Measurements from ENCODE around the gene FANCC.
"Not testable (repeated sequence)": the region's sequence is repeated elsewhere in the genome, so short reads cannot be mapped to it uniquely, and the experiment has no call there.

The FANCC gene

DNA sequence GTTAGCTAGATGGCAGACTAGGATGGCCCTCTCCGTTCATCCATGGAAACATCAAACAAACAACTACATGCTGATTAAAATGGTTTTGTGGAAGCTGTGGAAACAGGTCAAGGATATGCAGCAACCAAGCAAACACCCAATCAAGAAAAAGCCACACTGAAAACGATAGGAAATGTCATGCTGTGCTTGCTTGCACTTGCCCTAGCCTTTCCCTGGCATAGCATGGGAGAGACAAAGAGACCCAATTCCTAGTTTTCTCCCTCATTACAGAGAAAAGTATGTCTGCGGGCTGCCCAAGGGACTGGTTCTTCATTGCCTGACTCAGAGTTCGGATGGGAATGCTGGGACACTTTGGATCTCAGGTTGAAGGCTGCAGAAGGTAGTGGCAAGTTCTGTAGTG is 98.7 kb downstream of the FANCC start:
- Histone ChIP-seq H3K36me3 (ENCODE audit: control insufficient read depth in 1 of 2, insufficient read depth in 2 of 2, low read length in 2 of 2) (no peaks in the 10 kb centered on the region), H3K9ac (ENCODE audit: low read depth in 1 of 2, low read length in 2 of 2) (no peak overlapping the region), H3K9me3 (ENCODE audit: control insufficient read depth in 1 of 2, low read length in 2 of 2) (no peaks in the 10 kb centered on the region), H3K27me3 (ENCODE audit: control insufficient read depth in 1 of 2, insufficient read depth in 2 of 2, low read length in 2 of 2) (no peaks in the 10 kb centered on the region), H3K4me3 (ENCODE audit: low read depth in 1 of 2, low read length in 2 of 2) (no peak overlapping the region), H3K27ac (ENCODE audit: low read depth, low read length) (no peak overlapping the region), H3K4me1 (ENCODE audit: control insufficient read depth in 1 of 2, insufficient read depth in 2 of 2, low read length in 2 of 2) (no peaks in the 10 kb centered on the region)

DNA sequence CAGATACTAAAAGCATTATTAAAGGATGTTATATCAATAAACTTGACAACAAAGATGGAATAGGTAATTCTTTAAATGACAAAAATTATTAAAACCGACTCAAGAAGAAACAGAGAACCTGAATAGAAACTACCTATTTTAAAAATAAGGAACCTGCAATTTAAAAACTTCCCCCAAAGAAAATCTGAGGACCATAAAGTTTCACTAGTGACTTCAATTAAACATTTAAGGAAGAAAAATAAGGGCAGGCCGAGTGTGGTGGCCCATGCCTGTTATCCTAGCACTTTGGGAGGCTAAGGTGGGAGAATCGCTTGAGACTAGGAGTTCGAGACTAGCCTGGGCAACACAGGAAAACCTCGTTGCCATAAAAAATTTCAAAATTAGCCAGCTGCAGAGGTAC is 99.6 kb downstream of the FANCC start:
- Histone ChIP-seq H3K27ac (ENCODE audit: low read depth, low read length) (no peak overlapping the region), H3K9ac (ENCODE audit: low read depth in 1 of 2, low read length in 2 of 2) (no peak overlapping the region), H3K4me3 (ENCODE audit: low read depth in 1 of 2, low read length in 2 of 2) (no peak overlapping the region), H3K9me3 (ENCODE audit: control insufficient read depth in 1 of 2, low read length in 2 of 2) (no peaks in the 10 kb centered on the region), H3K27me3 (ENCODE audit: control insufficient read depth in 1 of 2, insufficient read depth in 2 of 2, low read length in 2 of 2) (no peaks in the 10 kb centered on the region), H3K36me3 (ENCODE audit: control insufficient read depth in 1 of 2, insufficient read depth in 2 of 2, low read length in 2 of 2) (no peaks in the 10 kb centered on the region), H3K4me1 (ENCODE audit: control insufficient read depth in 1 of 2, insufficient read depth in 2 of 2, low read length in 2 of 2) (no peaks in the 10 kb centered on the region)

DNA sequence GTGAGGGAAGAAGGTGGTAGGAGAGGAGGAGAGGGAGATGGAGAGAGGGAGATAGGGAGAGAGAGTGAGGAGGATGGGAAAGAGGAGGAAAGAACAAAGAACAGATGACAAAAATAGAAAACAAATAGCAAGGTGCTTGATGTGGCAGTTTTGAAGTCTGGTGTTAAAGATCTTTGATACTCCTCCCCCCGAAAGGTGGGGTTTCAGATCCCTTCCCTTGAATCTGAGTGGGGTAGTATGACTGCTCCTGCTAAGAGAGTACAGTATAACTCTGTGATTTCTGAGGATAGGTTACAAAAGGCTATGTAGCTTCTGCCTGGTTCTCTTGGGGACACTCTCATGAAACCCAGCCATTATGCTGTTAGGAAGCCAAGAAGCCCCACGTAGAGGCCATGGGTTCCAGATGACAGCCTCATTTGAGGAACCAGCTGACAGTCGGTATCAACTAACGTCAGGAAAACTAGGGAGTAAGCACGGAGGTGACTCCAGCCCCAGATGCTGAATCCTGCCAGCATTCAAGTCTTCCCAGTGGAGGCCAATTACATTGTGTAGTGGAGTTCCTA is 102.1 kb downstream of the FANCC start:
- Histone ChIP-seq H3K27ac (ENCODE audit: low read depth, low read length) (no peak overlapping the region), H3K27me3 (ENCODE audit: control insufficient read depth in 1 of 2, insufficient read depth in 2 of 2, low read length in 2 of 2) (no peaks in the 10 kb centered on the region), H3K9me3 (ENCODE audit: control insufficient read depth in 1 of 2, low read length in 2 of 2) (no peaks in the 10 kb centered on the region), H3K36me3 (ENCODE audit: control insufficient read depth in 1 of 2, insufficient read depth in 2 of 2, low read length in 2 of 2) (no peaks in the 10 kb centered on the region), H3K4me3 (ENCODE audit: low read depth in 1 of 2, low read length in 2 of 2) (no peak overlapping the region), H3K4me1 (ENCODE audit: control insufficient read depth in 1 of 2, insufficient read depth in 2 of 2, low read length in 2 of 2) (no peaks in the 10 kb centered on the region), H3K9ac (ENCODE audit: low read depth in 1 of 2, low read length in 2 of 2) (no peak overlapping the region)

DNA sequence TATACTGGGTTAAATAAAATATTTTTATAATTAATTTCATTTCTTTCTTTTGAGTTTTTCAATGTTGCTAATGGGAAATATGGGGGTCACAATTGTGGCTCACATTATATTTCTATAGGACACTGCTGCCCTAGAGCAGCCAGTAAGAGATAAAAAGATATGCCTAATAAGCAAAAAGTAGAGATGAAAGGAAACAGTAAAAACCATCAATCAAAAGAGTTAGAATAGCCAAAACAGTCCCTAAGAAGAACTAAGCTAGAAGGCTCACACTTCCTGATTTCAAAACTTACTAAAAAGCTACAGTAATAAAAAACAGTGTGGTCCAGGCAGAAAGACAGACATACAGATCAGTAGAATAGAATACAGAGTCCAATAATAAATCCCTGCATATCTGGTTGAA is 104.4 kb downstream of the FANCC start:
- H3K27me3 ChIP-seq (ENCODE audit: control insufficient read depth in 1 of 2, insufficient read depth in 2 of 2, low read length in 2 of 2) = no peaks in the 10 kb centered on the region
- no peak overlapping the region for H3K27ac ChIP-seq (ENCODE audit: low read depth, low read length)
- no peak overlapping the region for H3K9ac ChIP-seq (ENCODE audit: low read depth in 1 of 2, low read length in 2 of 2)
- H3K4me1 ChIP-seq (ENCODE audit: control insufficient read depth in 1 of 2, insufficient read depth in 2 of 2, low read length in 2 of 2) = no peaks in the 10 kb centered on the region
- no peaks in the 10 kb centered on the region for H3K36me3 ChIP-seq (ENCODE audit: control insufficient read depth in 1 of 2, insufficient read depth in 2 of 2, low read length in 2 of 2)
- H3K9me3 ChIP-seq (ENCODE audit: control insufficient read depth in 1 of 2, low read length in 2 of 2) = no peaks in the 10 kb centered on the region
- no peak overlapping the region for H3K4me3 ChIP-seq (ENCODE audit: low read depth in 1 of 2, low read length in 2 of 2)

DNA sequence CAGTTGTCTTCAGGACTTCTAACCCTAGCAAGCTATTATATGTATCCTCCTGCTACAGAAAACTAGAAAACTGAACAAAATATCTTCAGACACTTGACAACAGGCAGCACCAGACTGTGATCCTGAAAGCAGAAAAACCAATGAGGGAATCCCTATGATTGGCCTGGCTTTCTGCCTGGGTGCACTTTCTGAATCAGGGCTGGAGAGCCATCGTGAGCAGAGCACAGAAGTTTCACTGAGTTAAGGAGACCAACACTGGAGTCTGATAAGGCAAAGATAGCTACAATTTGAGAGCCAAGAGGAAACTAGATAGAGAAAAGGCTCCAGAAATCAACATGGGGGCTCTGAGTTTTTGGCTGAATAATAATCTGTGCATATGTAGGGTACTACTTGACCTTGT is 106.5 kb downstream of the FANCC start:
- no peak overlapping the region for H3K9ac ChIP-seq (ENCODE audit: low read depth in 1 of 2, low read length in 2 of 2)
- no peaks in the 10 kb centered on the region for H3K27me3 ChIP-seq (ENCODE audit: control insufficient read depth in 1 of 2, insufficient read depth in 2 of 2, low read length in 2 of 2)
- no peak overlapping the region for H3K4me3 ChIP-seq (ENCODE audit: low read depth in 1 of 2, low read length in 2 of 2)
- no peak overlapping the region for H3K27ac ChIP-seq (ENCODE audit: low read depth, low read length)
- no peaks in the 10 kb centered on the region for H3K4me1 ChIP-seq (ENCODE audit: control insufficient read depth in 1 of 2, insufficient read depth in 2 of 2, low read length in 2 of 2)
- no peaks in the 10 kb centered on the region for H3K9me3 ChIP-seq (ENCODE audit: control insufficient read depth in 1 of 2, low read length in 2 of 2)
- H3K36me3 ChIP-seq (ENCODE audit: control insufficient read depth in 1 of 2, insufficient read depth in 2 of 2, low read length in 2 of 2) = no peaks in the 10 kb centered on the region

DNA sequence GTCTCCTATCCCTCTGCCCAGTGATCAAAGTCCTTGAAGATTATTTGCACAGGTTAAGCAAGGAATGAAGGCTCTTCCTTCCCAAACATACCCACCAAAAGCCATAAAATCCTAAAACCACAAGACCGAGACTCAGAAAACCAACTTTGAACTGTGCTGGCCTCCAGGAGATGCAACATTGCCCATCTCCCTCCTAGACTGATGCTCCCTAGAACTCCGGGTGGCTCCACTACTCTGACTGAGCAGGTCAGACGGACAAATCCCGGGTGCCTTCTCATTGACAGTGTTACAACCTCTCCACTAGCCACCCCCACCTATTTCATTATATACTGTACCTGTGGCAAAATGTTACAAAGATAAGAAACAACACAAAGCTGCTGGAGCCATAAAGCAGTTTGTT is 110.1 kb downstream of the FANCC start:
- H3K4me1 ChIP-seq (ENCODE audit: control insufficient read depth in 1 of 2, insufficient read depth in 2 of 2, low read length in 2 of 2) = no peaks in the 10 kb centered on the region
- H3K9ac ChIP-seq (ENCODE audit: low read depth in 1 of 2, low read length in 2 of 2) = no peak overlapping the region
- H3K27ac ChIP-seq (ENCODE audit: low read depth, low read length) = no peak overlapping the region
- no peaks in the 10 kb centered on the region for H3K36me3 ChIP-seq (ENCODE audit: control insufficient read depth in 1 of 2, insufficient read depth in 2 of 2, low read length in 2 of 2)
- H3K4me3 ChIP-seq (ENCODE audit: low read depth in 1 of 2, low read length in 2 of 2) = no peak overlapping the region
- no peaks in the 10 kb centered on the region for H3K27me3 ChIP-seq (ENCODE audit: control insufficient read depth in 1 of 2, insufficient read depth in 2 of 2, low read length in 2 of 2)
- no peaks in the 10 kb centered on the region for H3K9me3 ChIP-seq (ENCODE audit: control insufficient read depth in 1 of 2, low read length in 2 of 2)

DNA sequence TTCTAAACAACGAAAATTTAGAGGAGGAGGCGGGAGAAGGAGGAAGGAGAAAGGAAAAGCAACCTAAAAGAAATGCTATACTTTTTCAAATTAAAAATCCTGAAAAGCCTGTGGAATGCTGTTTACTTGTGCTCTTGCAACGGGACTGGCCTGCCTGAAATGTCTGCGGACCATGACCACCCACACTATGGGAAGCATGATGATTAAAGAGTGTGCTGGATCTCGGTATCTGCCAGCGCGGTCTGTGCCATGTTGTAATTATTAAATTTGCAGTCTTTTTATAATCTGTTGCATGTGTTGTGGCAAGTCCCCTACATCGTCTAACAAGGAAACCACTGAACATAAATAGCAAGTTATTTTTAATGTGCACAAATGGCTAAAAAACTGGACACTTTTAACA is 111.4 kb downstream of the FANCC start:
- H3K9ac ChIP-seq (ENCODE audit: low read depth in 1 of 2, low read length in 2 of 2) = no peak overlapping the region
- no peak overlapping the region for H3K4me3 ChIP-seq (ENCODE audit: low read depth in 1 of 2, low read length in 2 of 2)

DNA sequence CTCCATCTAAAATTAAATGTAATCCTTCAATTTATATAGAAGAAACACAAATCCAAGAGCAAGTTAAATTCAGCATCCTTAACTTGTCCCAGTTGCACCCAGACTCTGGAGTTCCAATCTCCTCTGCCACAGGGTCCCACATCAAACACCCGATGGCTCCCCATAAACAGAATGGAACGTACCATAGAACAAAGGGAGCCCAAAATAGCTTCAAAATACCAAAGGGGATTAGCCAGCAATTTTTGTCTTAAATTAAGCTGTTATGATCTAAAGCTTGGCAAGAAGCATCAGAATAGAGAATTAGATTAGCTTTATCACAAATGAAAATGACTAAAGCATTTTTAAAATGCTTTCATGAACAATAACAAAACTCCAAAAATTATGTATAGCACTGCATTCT is 112.8 kb downstream of the FANCC start:
- no peak overlapping the region for H3K4me3 ChIP-seq (ENCODE audit: low read depth in 1 of 2, low read length in 2 of 2)
- no peaks in the 10 kb centered on the region for H3K36me3 ChIP-seq (ENCODE audit: control insufficient read depth in 1 of 2, insufficient read depth in 2 of 2, low read length in 2 of 2)
- H3K9ac ChIP-seq (ENCODE audit: low read depth in 1 of 2, low read length in 2 of 2) = no peak overlapping the region
- H3K9me3 ChIP-seq (ENCODE audit: control insufficient read depth in 1 of 2, low read length in 2 of 2) = no peaks in the 10 kb centered on the region
- H3K27ac ChIP-seq (ENCODE audit: low read depth, low read length) = no peak overlapping the region
- H3K27me3 ChIP-seq (ENCODE audit: control insufficient read depth in 1 of 2, insufficient read depth in 2 of 2, low read length in 2 of 2) = no peaks in the 10 kb centered on the region
- H3K4me1 ChIP-seq (ENCODE audit: control insufficient read depth in 1 of 2, insufficient read depth in 2 of 2, low read length in 2 of 2) = no peaks in the 10 kb centered on the region

More for the DNA sequence above, 111.4 kb downstream of the FANCC start:
- H3K4me1 ChIP-seq (ENCODE audit: control insufficient read depth in 1 of 2, insufficient read depth in 2 of 2, low read length in 2 of 2) = no peaks in the 10 kb centered on the region
- H3K9me3 ChIP-seq (ENCODE audit: control insufficient read depth in 1 of 2, low read length in 2 of 2) = no peaks in the 10 kb centered on the region
- H3K27ac ChIP-seq (ENCODE audit: low read depth, low read length) = no peak overlapping the region
- H3K36me3 ChIP-seq (ENCODE audit: control insufficient read depth in 1 of 2, insufficient read depth in 2 of 2, low read length in 2 of 2) = no peaks in the 10 kb centered on the region
- H3K27me3 ChIP-seq (ENCODE audit: control insufficient read depth in 1 of 2, insufficient read depth in 2 of 2, low read length in 2 of 2) = no peaks in the 10 kb centered on the region

DNA sequence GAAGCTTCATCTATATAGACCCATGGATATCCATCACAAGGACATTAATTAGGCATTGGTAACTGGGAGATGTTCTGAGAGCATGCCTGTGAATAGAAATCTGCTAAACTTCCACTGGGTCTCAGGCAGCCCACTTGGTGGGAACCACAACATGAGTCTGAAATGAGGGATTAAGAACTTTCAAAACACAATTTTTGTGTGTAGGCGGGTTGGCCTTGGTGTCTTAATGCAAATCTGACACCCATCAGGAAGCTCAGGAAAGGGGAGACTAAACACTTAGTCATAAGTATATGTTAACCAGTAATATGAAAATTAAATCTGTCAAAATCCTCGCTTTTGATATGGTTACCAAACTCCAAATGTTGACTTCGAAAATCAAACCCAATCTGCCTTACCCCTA is 113.2 kb downstream of the FANCC start:
- Histone ChIP-seq H3K9ac (ENCODE audit: low read depth in 1 of 2, low read length in 2 of 2) (no peak overlapping the region), H3K27me3 (ENCODE audit: control insufficient read depth in 1 of 2, insufficient read depth in 2 of 2, low read length in 2 of 2) (no peaks in the 10 kb centered on the region), H3K27ac (ENCODE audit: low read depth, low read length) (no peak overlapping the region), H3K4me3 (ENCODE audit: low read depth in 1 of 2, low read length in 2 of 2) (no peak overlapping the region), H3K4me1 (ENCODE audit: control insufficient read depth in 1 of 2, insufficient read depth in 2 of 2, low read length in 2 of 2) (no peaks in the 10 kb centered on the region), H3K9me3 (ENCODE audit: control insufficient read depth in 1 of 2, low read length in 2 of 2) (no peaks in the 10 kb centered on the region), H3K36me3 (ENCODE audit: control insufficient read depth in 1 of 2, insufficient read depth in 2 of 2, low read length in 2 of 2) (no peaks in the 10 kb centered on the region)

DNA sequence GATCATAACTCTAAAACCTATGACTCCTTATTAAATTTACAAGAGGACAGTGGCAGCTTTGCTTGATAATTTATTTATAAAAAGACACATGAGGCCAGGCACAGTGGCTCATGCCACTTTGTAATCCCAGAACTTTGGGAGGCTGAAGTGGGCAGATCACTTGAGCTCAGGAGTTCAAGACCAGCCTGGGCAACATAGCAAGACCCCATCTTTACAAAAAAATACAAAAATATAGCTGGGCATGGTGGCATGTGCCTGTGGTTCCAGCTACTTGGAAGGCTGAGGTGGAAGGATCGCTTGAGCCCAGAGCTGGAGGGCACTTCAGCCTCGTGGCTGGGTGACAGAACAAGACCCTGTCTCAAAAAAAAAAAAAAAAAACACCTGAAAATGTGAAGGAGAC is 114.5 kb downstream of the FANCC start:
- not testable (repeated sequence) for H3K36me3 ChIP-seq (ENCODE audit: control insufficient read depth in 1 of 2, insufficient read depth in 2 of 2, low read length in 2 of 2); H3K9ac ChIP-seq (ENCODE audit: low read depth in 1 of 2, low read length in 2 of 2); H3K27me3 ChIP-seq (ENCODE audit: control insufficient read depth in 1 of 2, insufficient read depth in 2 of 2, low read length in 2 of 2); H3K9me3 ChIP-seq (ENCODE audit: control insufficient read depth in 1 of 2, low read length in 2 of 2); H3K4me3 ChIP-seq (ENCODE audit: low read depth in 1 of 2, low read length in 2 of 2); H3K27ac ChIP-seq (ENCODE audit: low read depth, low read length); H3K4me1 ChIP-seq (ENCODE audit: control insufficient read depth in 1 of 2, insufficient read depth in 2 of 2, low read length in 2 of 2)

DNA sequence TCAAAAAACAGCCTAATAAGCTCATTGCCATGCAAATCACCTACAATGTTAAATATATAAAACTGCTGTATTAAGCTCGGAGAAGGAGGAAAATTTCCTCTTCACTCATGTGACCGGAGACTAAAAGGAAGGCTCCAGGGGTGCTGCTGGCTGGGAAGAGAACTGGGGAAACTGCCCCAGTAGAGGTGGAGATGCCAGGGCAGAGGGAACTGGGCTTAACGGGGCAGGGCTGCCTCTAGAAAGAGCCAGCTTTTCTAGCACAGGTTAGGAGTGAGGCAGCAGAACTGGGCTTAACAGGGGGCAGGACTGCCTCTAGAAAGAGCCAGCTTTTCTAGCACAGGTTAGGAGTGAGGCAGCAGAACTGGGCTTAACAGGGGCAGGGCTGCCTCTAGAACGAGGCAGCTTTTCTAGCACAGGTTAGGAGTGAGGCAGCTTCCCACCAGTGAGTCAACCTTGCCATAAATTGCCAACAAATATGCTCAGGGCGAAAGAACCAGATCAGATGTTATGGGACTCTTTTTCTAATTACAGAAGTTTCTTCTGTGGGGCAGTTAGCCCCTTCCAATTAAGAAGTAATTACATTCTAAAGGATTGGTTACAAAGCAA is 115.3 kb downstream of the FANCC start:
- H3K27ac ChIP-seq (ENCODE audit: low read depth, low read length) = no peak overlapping the region
- no peak overlapping the region for H3K9ac ChIP-seq (ENCODE audit: low read depth in 1 of 2, low read length in 2 of 2)

More for the DNA sequence above, 115.3 kb downstream of the FANCC start:
- no peaks in the 10 kb centered on the region for H3K9me3 ChIP-seq (ENCODE audit: control insufficient read depth in 1 of 2, low read length in 2 of 2)
- H3K4me3 ChIP-seq (ENCODE audit: low read depth in 1 of 2, low read length in 2 of 2) = no peak overlapping the region
- no peaks in the 10 kb centered on the region for H3K4me1 ChIP-seq (ENCODE audit: control insufficient read depth in 1 of 2, insufficient read depth in 2 of 2, low read length in 2 of 2)
- no peaks in the 10 kb centered on the region for H3K27me3 ChIP-seq (ENCODE audit: control insufficient read depth in 1 of 2, insufficient read depth in 2 of 2, low read length in 2 of 2)
- no peaks in the 10 kb centered on the region for H3K36me3 ChIP-seq (ENCODE audit: control insufficient read depth in 1 of 2, insufficient read depth in 2 of 2, low read length in 2 of 2)

Measured in duodenal mucosa (tissue), 2 donors.